Endothelial cell of umbilical vein (primary cell): ENCODE measurements around the gene MRGPRD. TPM values are rescaled to one million over a fixed set of nuclear protein-coding genes. Genes with fewer than 3 reads are reported as not detected.

Experiments used
- BruUV-seq: library from RNA; stranded (reverse); fragments of 400-500 nt; replicated peaks from 2 replicates; lab custom pipeline; 2021; lab: Mats Ljungman, UMichigan
- CTCF ChIA-PET: fragments of 300-600, 350-600 bp; sonication (Branson Sonifier 250); formaldehyde crosslinking; loops from one replicate; lab custom pipeline; 2021; ENCODE audit warnings: antibody characterized with exemption, inconsistent platforms; lab: Charles Lee
- POLR2A ChIA-PET: fragments of 300-600, 350-600 bp; sonication (Branson Sonifier 250); formaldehyde crosslinking; loops from one replicate; lab custom pipeline; 2021; ENCODE audit warnings: antibody characterized with exemption, inconsistent platforms; lab: Charles Lee
- DNase-seq: peaks from one replicate; pipeline ENCODE4 v3.0.0-alpha.2; 2011; ENCODE audit warnings: low read depth, low spot score
- FAIRE-seq: peaks from 2 replicates; lab custom pipeline; 2011; peaks lifted over from hg19 to GRCh38; lab: Jason Lieb, UNC
- H2AFZ ChIP-seq: 2 replicates; pipeline ENCODE4 v1.6.0; 2012; ENCODE audit warnings: low read depth, low read length, control low read depth, inconsistent platforms
- H3K27ac ChIP-seq: 2 replicates; pipeline ENCODE4 v1.5.1; 2011; ENCODE audit warnings: low read depth, mild to moderate bottlenecking, control low read depth, low read length, moderate library complexity; ENCODE audit not compliant: insufficient read depth
- H3K27me3 ChIP-seq, 2 experiments: 2 replicates each; pipeline versions ENCODE4 v1.6.0 to v1.6.1; 2011; ENCODE audit warnings: low read length in 2 of 2, mixed read lengths in 1 of 2; ENCODE audit not compliant: control insufficient read depth in 2 of 2, insufficient read depth in 2 of 2
- H3K36me3 ChIP-seq, 2 experiments: 2 replicates in 1 of 2; 3 replicates in 1 of 2; pipeline ENCODE4 v1.5.1; 2011; ENCODE audit warnings: low read length in 2 of 2, mild to moderate bottlenecking in 1 of 2, moderate library complexity in 1 of 2; ENCODE audit not compliant: control insufficient read depth in 2 of 2, insufficient read depth in 2 of 2; ENCODE audit errors: extremely low read depth in 1 of 2
- H3K4me1 ChIP-seq: 3 replicates; pipeline ENCODE4 v1.5.1; 2011; ENCODE audit warnings: mild to moderate bottlenecking, low read length; ENCODE audit not compliant: control insufficient read depth, insufficient read depth; ENCODE audit errors: extremely low read depth
- H3K4me2 ChIP-seq: 2 replicates; pipeline ENCODE4 v1.6.1; 2011; ENCODE audit warnings: low read length, control low read depth, mixed read lengths; ENCODE audit not compliant: insufficient read depth
- H3K4me3 ChIP-seq, 3 experiments: fragments of 200-600 bp in 1 of 3; sonication (generic), shearing (Covaris generic) in 1 of 3; replicated peaks in 1 of 3; 2 replicates each; pipeline ENCODE4 v1.5.1; 2011 to 2016; ENCODE audit warnings: control low read depth in 3 of 3, low read length in 3 of 3, mild to moderate bottlenecking in 2 of 3, inconsistent platforms in 1 of 3, low read depth in 1 of 3, moderate library complexity in 1 of 3; ENCODE audit not compliant: insufficient read depth in 1 of 3
- H3K79me2 ChIP-seq: 2 replicates; pipeline ENCODE4 v1.6.0; 2012; ENCODE audit warnings: low read length, inconsistent platforms; ENCODE audit not compliant: control insufficient read depth, insufficient read depth
- H3K9ac ChIP-seq: replicated peaks from 2 replicates; pipeline ENCODE3; 2011; ENCODE audit warnings: low read length, control low read depth; ENCODE audit not compliant: insufficient read depth; ENCODE audit errors: extremely low read depth
- H3K9me1 ChIP-seq: replicated peaks from 3 replicates; pipeline ENCODE4 v1.6.0; 2011; ENCODE audit warnings: mild to moderate bottlenecking, low read length; ENCODE audit not compliant: control insufficient read depth, insufficient read depth; ENCODE audit errors: extremely low read depth
- H3K9me3 ChIP-seq: replicated peaks from 2 replicates; pipeline ENCODE4 v1.5.1; 2012; ENCODE audit warnings: low read length, inconsistent platforms; ENCODE audit not compliant: control insufficient read depth, insufficient read depth
- H4K20me1 ChIP-seq: replicated peaks from 2 replicates; pipeline ENCODE3; 2011; ENCODE audit warnings: mild to moderate bottlenecking, low read length; ENCODE audit not compliant: control insufficient read depth, insufficient read depth; ENCODE audit errors: extremely low read depth
- EZH2 ChIP-seq: IDR thresholded peaks from 2 replicates; pipeline ENCODE4 v1.6.1; 2012; ENCODE audit warnings: borderline replicate concordance, low read depth, mild to moderate bottlenecking, moderate library complexity, low read length, inconsistent platforms; ENCODE audit not compliant: severe bottlenecking
- FOS ChIP-seq: IDR thresholded peaks from 2 replicates; pipeline ENCODE4 v1.6.1; 2011; ENCODE audit warnings: mild to moderate bottlenecking, low read length, moderate library complexity, borderline replicate concordance; ENCODE audit not compliant: insufficient read depth
- GATA2 ChIP-seq: IDR thresholded peaks from 2 replicates; pipeline ENCODE4 v1.7.0; 2011; ENCODE audit warnings: low read depth, mild to moderate bottlenecking, moderate library complexity, mixed read lengths, low read length; ENCODE audit not compliant: insufficient read length, insufficient read depth
- JUN ChIP-seq: IDR thresholded peaks from 2 replicates; pipeline ENCODE4 v1.6.1; 2011; ENCODE audit warnings: borderline replicate concordance, low read depth; ENCODE audit not compliant: insufficient read length, insufficient read depth
- MAX ChIP-seq: IDR thresholded peaks from 2 replicates; pipeline ENCODE4 v1.6.1; 2011; ENCODE audit not compliant: insufficient read depth, insufficient read length
- MYC ChIP-seq: IDR thresholded peaks from one replicate; pipeline ENCODE4 v1.6.1; 2011; ENCODE audit warnings: mild to moderate bottlenecking, low read depth, low read length
- POLR2A ChIP-seq: IDR thresholded peaks from 2 replicates; pipeline ENCODE4 v1.6.1; 2012; ENCODE audit warnings: low read depth, mild to moderate bottlenecking, control low read depth, low read length
- POLR2AphosphoS5 ChIP-seq: IDR thresholded peaks from 2 replicates; pipeline ENCODE4 v1.6.1; 2012; ENCODE audit warnings: low read depth, mild to moderate bottlenecking, control low read depth, low read length, moderate library complexity; ENCODE audit not compliant: insufficient read depth
- dilution Hi-C: fragments of 300-500 bp; cut with MboI; formaldehyde crosslinking; loops from one replicate; pipeline ENCODE4 v1.15.0; 2019; ENCODE audit warnings: low sequenced_read_pairs; ENCODE audit not compliant: extremely low pct_ligation_motif_present
- intact Hi-C: fragments of 100-400 bp; cut with micrococcal nuclease; formaldehyde crosslinking; loops from one replicate; pipeline ENCODE4 v1.10.0; 2022
- polyA plus RNA-seq, 4 experiments: library from polyadenylated mRNA; depleted of rRNA in 3 of 4; stranded (reverse) in 3 of 4; unstranded in 1 of 4; fragments of >200 nt; gene quantifications; 2 replicates each; pipeline versions ENCODE4 v1.2.1 to v1.2.3, GENCODE V29; 2011 to 2012; ENCODE audit warnings: missing spikeins in 1 of 4
- total RNA-seq: library from RNA; stranded (reverse); gene quantifications from 2 replicates; pipeline ENCODE4 v1.2.3, GENCODE V29; 2021
- TF ChIP-seq, protein P1 (sequence below), 2 donors: IDR thresholded peaks; 1 replicate in 1 of 2; 2 replicates in 1 of 2; pipeline ENCODE4 v1.5.1; 2011; ENCODE audit warnings: low read length in 2 of 2, mild to moderate bottlenecking in 2 of 2, moderate library complexity in 2 of 2, control low read depth in 1 of 2, inconsistent platforms in 1 of 2, low read depth in 1 of 2; ENCODE audit not compliant: insufficient read depth in 1 of 2; ENCODE audit errors: extremely low read depth in 1 of 2

MRGPRD gene
- total and polyA plus RNA-seq, 2 donors (not counting 3 experiments of a cell fraction or from before 2014, with no cell fraction given) = not detected

- DNase-seq (no peak), FAIRE-seq (no peak)
- Histone ChIP-seq H3K9me3 (no peaks in the 10 kb centered on the region), H3K36me3 (no peaks in the 10 kb centered on the region), H3K79me2 (no peaks in the 10 kb centered on the region), H4K20me1 (no peaks in the 10 kb centered on the region), H3K9me1 (no peaks in the 10 kb centered on the region), H3K4me1 (no peaks in the 10 kb centered on the region), H2AFZ (no peak overlapping the region), H3K27ac (no peak overlapping the region), H3K4me3 (no peak overlapping the region), H3K9ac (no peak overlapping the region), H3K27me3 (peaks cover 0 to 5% of the 10 kb centered on the region in 2 experiments), H3K4me2 (no peak overlapping the region)
- dilution Hi-C loops (no loop called here), intact Hi-C loops (no loop called here)
- CTCF ChIA-PET = no interaction called here
- POLR2A ChIA-PET = no interaction called here
- TF ChIP-seq GATA2 = no peak
- TF ChIP-seq, protein P1, sequence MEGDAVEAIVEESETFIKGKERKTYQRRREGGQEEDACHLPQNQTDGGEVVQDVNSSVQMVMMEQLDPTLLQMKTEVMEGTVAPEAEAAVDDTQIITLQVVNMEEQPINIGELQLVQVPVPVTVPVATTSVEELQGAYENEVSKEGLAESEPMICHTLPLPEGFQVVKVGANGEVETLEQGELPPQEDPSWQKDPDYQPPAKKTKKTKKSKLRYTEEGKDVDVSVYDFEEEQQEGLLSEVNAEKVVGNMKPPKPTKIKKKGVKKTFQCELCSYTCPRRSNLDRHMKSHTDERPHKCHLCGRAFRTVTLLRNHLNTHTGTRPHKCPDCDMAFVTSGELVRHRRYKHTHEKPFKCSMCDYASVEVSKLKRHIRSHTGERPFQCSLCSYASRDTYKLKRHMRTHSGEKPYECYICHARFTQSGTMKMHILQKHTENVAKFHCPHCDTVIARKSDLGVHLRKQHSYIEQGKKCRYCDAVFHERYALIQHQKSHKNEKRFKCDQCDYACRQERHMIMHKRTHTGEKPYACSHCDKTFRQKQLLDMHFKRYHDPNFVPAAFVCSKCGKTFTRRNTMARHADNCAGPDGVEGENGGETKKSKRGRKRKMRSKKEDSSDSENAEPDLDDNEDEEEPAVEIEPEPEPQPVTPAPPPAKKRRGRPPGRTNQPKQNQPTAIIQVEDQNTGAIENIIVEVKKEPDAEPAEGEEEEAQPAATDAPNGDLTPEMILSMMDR (IDR thresholded peaks at IDR 0.05; ENCODE audit: extremely low read depth in 1 of 2, insufficient read depth in 1 of 2, low read depth in 1 of 2, low read length in 2 of 2) = no peak
- no peak for TF ChIP-seq MAX
- no peak for TF ChIP-seq FOS
- no peak for TF ChIP-seq EZH2
- no peak for TF ChIP-seq POLR2AphosphoS5
- TF ChIP-seq JUN = no peak
- no peak for TF ChIP-seq MYC
- TF ChIP-seq POLR2A = no peak
- BruUV-seq = no TSS peak
Observed at GRCh38 chr11:68978931-68979594, 1.7 kb downstream of the MRGPRD start.
